Measurements from ENCODE around the gene OPTC.

The OPTC gene

GRCh38 chr1:203548892-203549291, 54.9 kb downstream of the OPTC start:
- no peak for TF ChIP-seq CTCF (IDR thresholded peaks at IDR 0.05; ENCODE audit: insufficient read depth, missing control alignments)
- DNase-seq (ENCODE audit: insufficient read length, low spot score) (no peak), FAIRE-seq (no peak)

GRCh38 chr1:203549309-203549708, 55.4 kb downstream of the OPTC start:
- TF ChIP-seq CTCF (IDR thresholded peaks at IDR 0.05; ENCODE audit: insufficient read depth, missing control alignments): no peak
- DNase-seq (ENCODE audit: insufficient read length, low spot score) (no peak), FAIRE-seq (no peak)

GRCh38 chr1:203550846-203551245, 56.9 kb downstream of the OPTC start:
- TF ChIP-seq CTCF (IDR thresholded peaks at IDR 0.05; ENCODE audit: insufficient read depth, missing control alignments): no peak
- DNase-seq (ENCODE audit: insufficient read length, low spot score) (no peak), FAIRE-seq (no peak)

- no peak for TF ChIP-seq CTCF (IDR thresholded peaks at IDR 0.05; ENCODE audit: insufficient read depth, missing control alignments)
- FAIRE-seq: no peak
- no peak for DNase-seq (ENCODE audit: insufficient read length, low spot score)
Measured at GRCh38 chr1:203551550-203551949, 57.6 kb downstream of the OPTC start.

- no peak for TF ChIP-seq CTCF (IDR thresholded peaks at IDR 0.05; ENCODE audit: insufficient read depth, missing control alignments)
- no peak for DNase-seq (ENCODE audit: insufficient read length, low spot score)
- FAIRE-seq: no peak
Measured at GRCh38 chr1:203553496-203553895, 59.5 kb downstream of the OPTC start.

- DNase-seq (ENCODE audit: insufficient read length, low spot score) (no peak), FAIRE-seq (no peak)
- TF ChIP-seq CTCF (IDR thresholded peaks at IDR 0.05; ENCODE audit: insufficient read depth, missing control alignments): no peak
Measured at GRCh38 chr1:203554071-203554470, 60.1 kb downstream of the OPTC start.

GRCh38 chr1:203555076-203555475, 61.1 kb downstream of the OPTC start:
- no peak for FAIRE-seq
- DNase-seq (ENCODE audit: insufficient read length, low spot score): no peak
- no peak for TF ChIP-seq CTCF (IDR thresholded peaks at IDR 0.05; ENCODE audit: insufficient read depth, missing control alignments)
